Lower leg skin (tissue), 4 donors: ENCODE data around the gene PAX5. TPM values are rescaled to one million over a fixed set of nuclear protein-coding genes. Genes with fewer than 3 reads are reported as not detected.

Experiments used
- DNase-seq, 2 donors: peaks; one replicate each; pipeline ENCODE4 v3.0.0-alpha.2; 2019; ENCODE audit warnings: low spot score in 2 of 2
- H3K4me3 ChIP-seq: fragments of 200-600 bp; sonication (generic); 2 replicates; pipeline ENCODE4 v1.5.1; 2017; ENCODE audit warnings: mild to moderate bottlenecking, low read depth; ENCODE audit not compliant: poor library complexity, severe bottlenecking
- POLR2A ChIP-seq, 2 donors: fragments of 450-650 bp; IDR thresholded peaks; one replicate each; pipeline ENCODE4 v1.6.1; 2016 to 2017; ENCODE audit warnings: antibody characterized with exemption in 2 of 2, mild to moderate bottlenecking in 1 of 2, moderate library complexity in 1 of 2
- WGBS, 2 donors: methylation state at CpG; one replicate each; pipeline ENCODE4 v1.1.5; 2018; 5-methylcytosine and 5-hydroxymethylcytosine counted together
- intact Hi-C: fragments of 100-400 bp; cut with DNase I; formaldehyde crosslinking; loops from one replicate; pipeline ENCODE4 v1.15.0; 2023; ENCODE audit warnings: low total_unique reads
- total RNA-seq, 4 donors: library from RNA; depleted of rRNA; stranded (reverse); fragments of >200 nt; gene quantifications; one replicate each; pipeline ENCODE4 v1.1.0, GENCODE V29; 2016
- TF ChIP-seq, protein P1 (sequence below), 3 donors: fragments of 450-650 bp; IDR thresholded peaks; one replicate each; pipeline ENCODE4 v1.5.1; 2016; ENCODE audit warnings: antibody characterized with exemption in 3 of 3, mild to moderate bottlenecking in 3 of 3, moderate library complexity in 2 of 3

Gene PAX5
- total RNA-seq, 4 donors from 2014 or later = 0.02 to 0.08 (median 0.03) TPM; not detected in 1

DNA sequence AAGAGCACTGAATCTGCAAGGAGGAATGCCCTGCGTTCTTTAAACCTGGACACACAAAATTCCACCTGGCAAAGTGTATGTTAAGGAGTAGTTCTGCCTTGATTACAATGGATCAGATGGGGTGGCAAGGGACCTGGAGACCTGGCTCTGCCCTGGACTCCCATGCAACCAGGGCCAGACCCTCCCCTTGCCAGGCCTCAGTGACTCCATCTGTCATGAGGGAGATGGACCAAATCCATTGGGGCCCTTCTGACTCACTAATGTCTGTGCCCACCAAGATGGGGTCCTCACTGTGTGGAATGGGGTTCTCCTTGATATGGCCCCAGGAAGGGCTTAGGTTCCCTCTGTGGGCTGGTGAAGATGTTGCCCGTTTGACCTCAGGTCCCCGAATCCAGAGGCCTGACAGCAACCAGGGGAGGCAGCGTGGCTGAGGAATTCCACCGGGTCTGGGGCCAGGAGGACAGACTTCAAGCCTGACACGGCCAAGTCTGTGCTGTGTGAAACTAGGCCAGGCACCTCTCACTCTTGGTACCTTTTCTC lies 100.3 kb downstream of the PAX5 start:
- H3K4me3 ChIP-seq = no peak overlapping the region
- peak in 1 of 2 donors; percentile 52 for DNase-seq
- 82 to 87% methylated on average over 4 to 5 of the region's 6 CpGs for WGBS, 2 donors
- TF ChIP-seq POLR2A (IDR thresholded peaks at IDR 0.05) = no peak
- TF ChIP-seq, protein P1, sequence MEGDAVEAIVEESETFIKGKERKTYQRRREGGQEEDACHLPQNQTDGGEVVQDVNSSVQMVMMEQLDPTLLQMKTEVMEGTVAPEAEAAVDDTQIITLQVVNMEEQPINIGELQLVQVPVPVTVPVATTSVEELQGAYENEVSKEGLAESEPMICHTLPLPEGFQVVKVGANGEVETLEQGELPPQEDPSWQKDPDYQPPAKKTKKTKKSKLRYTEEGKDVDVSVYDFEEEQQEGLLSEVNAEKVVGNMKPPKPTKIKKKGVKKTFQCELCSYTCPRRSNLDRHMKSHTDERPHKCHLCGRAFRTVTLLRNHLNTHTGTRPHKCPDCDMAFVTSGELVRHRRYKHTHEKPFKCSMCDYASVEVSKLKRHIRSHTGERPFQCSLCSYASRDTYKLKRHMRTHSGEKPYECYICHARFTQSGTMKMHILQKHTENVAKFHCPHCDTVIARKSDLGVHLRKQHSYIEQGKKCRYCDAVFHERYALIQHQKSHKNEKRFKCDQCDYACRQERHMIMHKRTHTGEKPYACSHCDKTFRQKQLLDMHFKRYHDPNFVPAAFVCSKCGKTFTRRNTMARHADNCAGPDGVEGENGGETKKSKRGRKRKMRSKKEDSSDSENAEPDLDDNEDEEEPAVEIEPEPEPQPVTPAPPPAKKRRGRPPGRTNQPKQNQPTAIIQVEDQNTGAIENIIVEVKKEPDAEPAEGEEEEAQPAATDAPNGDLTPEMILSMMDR (IDR thresholded peaks at IDR 0.05) = no peak
- intact Hi-C loops = no loop called here

DNA sequence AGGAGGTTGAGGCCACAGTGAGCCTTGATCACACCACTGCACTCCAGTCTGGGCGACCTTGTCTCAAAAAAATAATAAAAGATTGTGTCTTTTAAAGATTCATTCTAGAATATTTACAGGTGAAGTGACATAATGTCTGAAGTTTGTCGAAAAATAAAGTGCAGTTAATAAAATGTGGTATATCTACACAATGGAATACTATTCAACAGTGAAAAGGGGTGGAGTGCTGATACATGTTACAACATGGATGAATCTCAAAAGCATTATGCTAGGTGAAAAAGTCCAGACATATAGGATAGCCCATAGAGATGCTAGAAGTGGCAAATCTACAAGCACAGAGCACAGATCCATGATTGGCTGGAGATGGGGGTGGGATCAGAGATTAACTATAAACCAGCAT lies 101.9 kb downstream of the PAX5 start:
- no peak overlapping the region for H3K4me3 ChIP-seq
- TF ChIP-seq POLR2A (IDR thresholded peaks at IDR 0.05) = no peak
- TF ChIP-seq, protein P1 (IDR thresholded peaks at IDR 0.05) = no peak
- intact Hi-C loops = no loop called here
- DNase-seq = no peak
- 45 to 49% methylated on average over 2 of the region's 2 CpGs for WGBS, 2 donors

DNA sequence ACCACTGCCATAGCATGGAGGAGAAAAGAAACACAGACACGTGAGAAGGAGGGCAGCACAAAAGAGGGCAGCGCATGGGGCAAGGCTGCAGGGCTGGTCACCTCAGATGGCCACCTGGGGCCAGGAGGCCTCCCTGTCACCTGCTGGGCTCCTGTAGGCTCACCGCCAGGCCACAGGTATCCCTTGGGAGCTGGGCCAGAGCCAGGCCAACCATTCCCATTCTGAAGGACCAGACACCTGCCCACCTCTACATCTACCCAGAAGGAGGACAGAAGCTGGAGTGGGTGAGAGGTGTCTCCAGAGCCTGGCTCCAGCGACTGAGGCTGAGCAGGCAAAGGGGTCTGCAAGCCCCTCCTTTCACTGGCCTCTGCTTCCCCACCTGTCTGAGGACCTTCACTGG lies 103.1 kb downstream of the PAX5 start:
- 88 to 93% methylated on average over 4 of the region's 4 CpGs for WGBS, 2 donors
- peak in 1 of 2 donors; percentile 48 for DNase-seq
- no peak overlapping the region for H3K4me3 ChIP-seq
- TF ChIP-seq, protein P1 (IDR thresholded peaks at IDR 0.05) = no peak
- TF ChIP-seq POLR2A (IDR thresholded peaks at IDR 0.05) = no peak
- intact Hi-C loops = no loop called here

- peak in 1 of 2 donors; percentile 28 for DNase-seq
- intact Hi-C loops = no loop called here
- TF ChIP-seq POLR2A (IDR thresholded peaks at IDR 0.05) = no peak
- TF ChIP-seq, protein P1 (IDR thresholded peaks at IDR 0.05) = no peak
- WGBS, 2 donors = 83% methylated on average over 5 of the region's 5 CpGs
- no peak overlapping the region for H3K4me3 ChIP-seq
Measured at GRCh38 chr9:36929350-36929675, 104.8 kb downstream of the PAX5 start.

DNA sequence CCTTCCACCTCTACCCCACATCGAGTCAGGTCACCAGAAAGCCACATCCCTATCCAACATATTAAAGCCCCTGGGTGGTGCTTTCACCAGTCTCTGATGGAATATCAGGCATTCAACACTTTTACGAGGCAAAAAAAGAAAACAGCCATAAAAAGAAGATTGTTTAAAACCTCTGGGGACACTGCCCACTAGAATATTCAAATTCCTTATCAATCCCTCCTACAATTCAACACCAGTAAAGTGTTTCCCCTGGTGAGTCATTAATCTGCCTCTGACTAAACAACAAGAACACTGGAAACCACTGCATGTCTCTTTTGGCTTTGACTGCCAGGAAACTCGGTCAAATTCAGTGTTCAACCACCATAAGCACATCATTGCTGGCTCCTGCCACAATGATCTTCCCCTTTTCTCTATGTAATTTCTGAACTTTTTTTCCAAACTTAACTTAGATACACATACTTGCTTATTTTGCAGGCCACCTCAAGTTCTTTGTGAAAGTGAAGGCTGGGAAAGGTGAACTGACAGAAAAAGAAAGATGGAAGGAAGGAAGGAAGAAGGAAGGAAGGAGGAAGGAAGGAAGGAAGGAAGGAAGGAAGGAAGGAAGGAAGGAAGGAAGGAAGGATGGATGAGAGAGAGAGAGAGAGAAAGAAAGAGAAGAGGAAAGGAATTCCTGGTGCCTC lies 105.3 kb downstream of the PAX5 start:
- intact Hi-C loops = no loop called here
- 32 to 35% methylated on average over 3 of the region's 3 CpGs for WGBS, 2 donors
- no peak overlapping the region for H3K4me3 ChIP-seq
- no peak for TF ChIP-seq POLR2A (IDR thresholded peaks at IDR 0.05)
- TF ChIP-seq, protein P1 (IDR thresholded peaks at IDR 0.05) = no peak
- DNase-seq = no peak

GRCh38 chr9:36928210-36928609 lies 105.9 kb downstream of the PAX5 start:
- WGBS, 2 donors = 91 to 100% methylated on average over 2 of the region's 2 CpGs
- H3K4me3 ChIP-seq = no peak overlapping the region
- no peak for TF ChIP-seq POLR2A (IDR thresholded peaks at IDR 0.05)
- TF ChIP-seq, protein P1 (IDR thresholded peaks at IDR 0.05) = no peak
- intact Hi-C loops = no loop called here
- DNase-seq = peak in 1 of 2 donors; percentile 58
